ENCODE results near the gene SPATA21.

GRCh38 chr1:16375521-16376340 is 61.5 kb downstream of the SPATA21 start:
- TF ChIP-seq CTCF (conservative IDR thresholded peaks at IDR 0.05; ENCODE audit: low read depth in 2 of 2): no peak
- TF ChIP-seq STAT1 (IDR thresholded peaks at IDR 0.05; ENCODE audit: unreplicated experiment): no peak
- no peak for TF ChIP-seq POLR2AphosphoS5 (IDR thresholded peaks at IDR 0.05; ENCODE audit: low read depth)
